ENCODE data around the gene BNC2.

Gene BNC2

DNA sequence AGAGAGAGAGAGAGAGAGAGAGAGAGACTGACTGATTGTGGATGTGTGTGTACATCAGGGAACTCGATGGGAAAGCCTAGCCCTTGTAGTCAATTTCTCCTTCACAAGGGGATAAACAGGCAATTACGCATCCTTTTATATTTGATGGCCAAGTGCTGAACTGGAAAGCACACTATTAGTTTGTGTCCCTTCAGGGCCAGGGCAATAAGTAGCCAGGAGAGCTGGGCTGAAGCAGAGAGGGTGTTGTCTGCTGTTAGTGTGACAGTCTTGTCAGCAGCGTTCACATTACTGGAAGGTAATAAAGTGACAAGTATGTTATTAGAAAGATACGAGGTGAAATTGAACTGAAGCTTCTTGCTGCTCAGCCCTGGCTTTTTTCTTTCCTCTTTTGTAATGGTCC, 457.7 kb downstream of the BNC2 start:
- in situ Hi-C loops (cut with MboI; ENCODE audit: low sequenced_read_pairs, unreplicated experiment): no loop called here
- no peak for DNase-seq (ENCODE audit: low spot score)
- TF ChIP-seq, protein P1, sequence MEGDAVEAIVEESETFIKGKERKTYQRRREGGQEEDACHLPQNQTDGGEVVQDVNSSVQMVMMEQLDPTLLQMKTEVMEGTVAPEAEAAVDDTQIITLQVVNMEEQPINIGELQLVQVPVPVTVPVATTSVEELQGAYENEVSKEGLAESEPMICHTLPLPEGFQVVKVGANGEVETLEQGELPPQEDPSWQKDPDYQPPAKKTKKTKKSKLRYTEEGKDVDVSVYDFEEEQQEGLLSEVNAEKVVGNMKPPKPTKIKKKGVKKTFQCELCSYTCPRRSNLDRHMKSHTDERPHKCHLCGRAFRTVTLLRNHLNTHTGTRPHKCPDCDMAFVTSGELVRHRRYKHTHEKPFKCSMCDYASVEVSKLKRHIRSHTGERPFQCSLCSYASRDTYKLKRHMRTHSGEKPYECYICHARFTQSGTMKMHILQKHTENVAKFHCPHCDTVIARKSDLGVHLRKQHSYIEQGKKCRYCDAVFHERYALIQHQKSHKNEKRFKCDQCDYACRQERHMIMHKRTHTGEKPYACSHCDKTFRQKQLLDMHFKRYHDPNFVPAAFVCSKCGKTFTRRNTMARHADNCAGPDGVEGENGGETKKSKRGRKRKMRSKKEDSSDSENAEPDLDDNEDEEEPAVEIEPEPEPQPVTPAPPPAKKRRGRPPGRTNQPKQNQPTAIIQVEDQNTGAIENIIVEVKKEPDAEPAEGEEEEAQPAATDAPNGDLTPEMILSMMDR (IDR thresholded peaks at IDR 0.05; ENCODE audit: borderline replicate concordance, control extremely low read depth, extremely low read depth, insufficient read depth, missing control alignments): no peak

DNA sequence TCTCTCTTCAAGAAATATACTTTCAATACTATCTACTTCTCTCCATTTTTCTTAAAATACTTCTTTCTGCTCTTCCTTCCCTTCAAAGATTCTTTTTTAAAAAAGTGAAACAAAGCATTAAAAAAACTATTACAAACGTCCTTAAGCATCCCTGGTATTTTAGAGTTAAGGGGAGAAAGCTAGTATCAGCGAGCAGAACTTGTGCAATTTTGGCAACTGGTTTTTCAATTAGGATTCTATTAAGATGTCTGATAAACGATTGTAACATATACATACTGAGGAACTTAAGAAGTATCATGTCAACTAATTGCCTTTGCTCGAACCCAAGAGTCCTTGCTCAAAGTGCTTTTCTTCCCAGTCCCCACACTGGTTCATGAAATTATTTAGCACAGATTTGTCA, 459.2 kb downstream of the BNC2 start:
- TF ChIP-seq, protein P1 (IDR thresholded peaks at IDR 0.05; ENCODE audit: borderline replicate concordance, control extremely low read depth, extremely low read depth, insufficient read depth, missing control alignments): no peak
- in situ Hi-C loops (cut with MboI; ENCODE audit: low sequenced_read_pairs, unreplicated experiment): no loop called here
- no peak for DNase-seq (ENCODE audit: low spot score)

DNA sequence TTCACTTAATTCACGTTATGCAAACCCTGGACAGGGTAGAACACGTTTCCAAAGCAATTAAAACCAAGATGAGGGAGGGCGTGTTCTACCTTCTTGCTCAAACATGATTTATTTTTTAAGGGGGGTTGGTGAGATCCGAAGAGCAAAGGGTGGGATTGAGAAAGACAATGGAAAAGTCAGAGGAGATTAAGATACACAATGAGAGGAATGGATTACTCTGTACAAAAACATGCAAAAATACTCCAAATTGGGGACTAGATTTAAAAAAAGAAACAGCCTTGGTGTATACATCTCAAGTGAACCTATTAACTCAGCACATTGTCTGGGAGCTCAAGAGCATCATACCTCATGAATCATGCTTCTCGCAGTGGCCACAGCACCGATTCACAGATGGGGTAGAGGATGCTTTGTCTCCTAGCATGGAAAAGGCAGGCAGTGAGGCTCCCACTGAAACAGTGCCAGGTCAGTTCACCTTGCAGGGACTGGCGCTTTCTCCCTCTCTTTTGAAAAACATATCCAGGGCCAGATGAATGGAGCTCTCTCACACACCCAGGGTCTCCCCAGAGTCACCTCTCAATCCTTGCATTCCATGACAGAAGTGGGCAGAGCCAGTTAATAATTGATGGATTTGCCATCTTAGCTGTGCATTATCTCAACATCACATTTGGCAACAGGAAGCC, 459.7 kb downstream of the BNC2 start:
- TF ChIP-seq, protein P1 (IDR thresholded peaks at IDR 0.05; ENCODE audit: borderline replicate concordance, control extremely low read depth, extremely low read depth, insufficient read depth, missing control alignments): no peak
- DNase-seq (ENCODE audit: low spot score): no peak
- in situ Hi-C loops (cut with MboI; ENCODE audit: low sequenced_read_pairs, unreplicated experiment): no loop called here

DNA sequence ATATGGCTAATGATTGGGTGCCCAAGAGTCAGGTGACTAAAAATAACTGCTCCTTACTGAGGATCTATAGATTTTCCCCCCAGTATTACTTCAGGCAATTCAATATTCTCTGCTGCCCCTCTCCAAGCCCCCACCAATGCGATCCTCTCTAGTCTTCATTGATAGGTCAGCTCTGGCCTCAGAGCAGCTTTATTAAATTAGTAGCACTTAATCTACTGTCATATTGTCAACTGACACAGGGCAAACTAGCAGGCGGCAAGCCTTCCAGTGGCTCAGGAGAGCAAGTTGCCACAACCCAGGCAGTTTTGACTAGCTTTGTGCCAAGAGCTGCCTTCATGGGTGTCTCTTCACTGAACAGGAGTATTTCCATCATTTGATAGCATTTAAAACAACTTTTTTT, 462.9 kb downstream of the BNC2 start:
- TF ChIP-seq, protein P1 (IDR thresholded peaks at IDR 0.05; ENCODE audit: borderline replicate concordance, control extremely low read depth, extremely low read depth, insufficient read depth, missing control alignments): no peak
- in situ Hi-C loops (cut with MboI; ENCODE audit: low sequenced_read_pairs, unreplicated experiment): no loop called here

DNA sequence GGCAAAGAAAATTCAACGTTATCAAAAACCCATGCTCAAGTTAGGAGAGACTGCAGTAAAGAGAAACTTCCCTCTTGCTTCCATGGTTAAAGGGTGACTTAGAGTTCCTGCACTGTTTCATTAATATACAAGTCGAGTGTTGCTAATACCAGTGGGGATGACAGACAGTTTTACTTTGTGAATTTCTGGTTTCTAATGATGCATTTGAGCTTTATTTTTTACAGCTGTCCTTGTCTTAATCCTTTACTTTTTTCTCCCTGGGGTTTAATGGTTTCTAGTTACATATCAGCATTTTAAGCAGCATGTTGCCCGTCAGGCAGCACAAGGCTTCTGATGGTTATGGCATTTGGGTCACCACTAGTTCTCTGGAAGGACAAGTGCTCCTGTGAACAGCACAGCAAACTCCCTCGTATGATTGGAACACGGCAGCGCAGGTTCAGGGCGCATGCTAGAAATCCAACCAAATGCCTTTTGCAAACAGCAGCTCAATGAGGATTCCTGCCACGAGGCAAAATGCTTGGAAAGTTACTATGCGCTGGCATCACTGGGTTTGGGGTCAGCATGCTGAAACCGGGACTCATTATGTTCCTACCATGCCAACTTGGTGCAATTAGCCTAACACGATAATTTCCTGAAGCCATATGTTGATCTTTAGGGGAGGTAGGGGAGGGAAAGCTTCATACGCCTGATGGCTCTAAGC, 463.8 kb downstream of the BNC2 start:
- DNase-seq (ENCODE audit: low spot score): no peak
- TF ChIP-seq, protein P1 (IDR thresholded peaks at IDR 0.05; ENCODE audit: borderline replicate concordance, control extremely low read depth, extremely low read depth, insufficient read depth, missing control alignments): no peak
- in situ Hi-C loops (cut with MboI; ENCODE audit: low sequenced_read_pairs, unreplicated experiment): no loop called here

More for the DNA sequence above, 462.9 kb downstream of the BNC2 start:
- DNase-seq (ENCODE audit: low spot score): no peak

DNA sequence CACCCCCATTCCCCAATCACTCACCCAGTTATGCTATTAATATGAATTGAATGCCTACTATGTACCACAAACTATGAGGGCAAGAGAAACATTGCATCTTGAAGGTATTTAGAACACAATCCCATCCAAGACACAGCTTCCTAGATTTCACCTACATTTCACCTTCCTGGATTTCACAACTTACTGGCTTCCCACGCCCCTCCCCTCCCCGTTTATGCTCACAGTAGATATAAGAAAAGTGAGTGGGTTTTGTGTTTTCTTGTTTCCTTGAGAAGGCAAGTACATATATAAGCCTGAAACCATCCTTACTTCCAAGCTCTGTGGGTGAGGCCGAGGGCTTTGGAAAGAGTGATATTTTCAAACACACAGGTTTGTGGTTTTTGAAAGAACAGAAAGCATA, 465.0 kb downstream of the BNC2 start:
- in situ Hi-C loops (cut with MboI; ENCODE audit: low sequenced_read_pairs, unreplicated experiment): no loop called here
- DNase-seq (ENCODE audit: low spot score): no peak
- TF ChIP-seq, protein P1 (IDR thresholded peaks at IDR 0.05; ENCODE audit: borderline replicate concordance, control extremely low read depth, extremely low read depth, insufficient read depth, missing control alignments): no peak

Data from GM13976 (cell line).